Activated naive CD8-positive, alpha-beta T cell treated with anti-CD3 and anti-CD28 coated beads for 36 hours (primary cell): ENCODE data around the gene SPRED2. TPM values are rescaled to one million over a fixed set of nuclear protein-coding genes. Genes with fewer than 3 reads are reported as not detected.

Source experiments
- DNase-seq: peaks from one replicate; pipeline ENCODE4 v3.0.0; 2021
- H3K27ac Mint-ChIP-seq: one replicate; pipeline ENCODE4 v1.8.0; 2022; ENCODE audit warnings: mild to moderate bottlenecking, moderate library complexity, mixed read lengths
- H3K27me3 Mint-ChIP-seq: one replicate; pipeline ENCODE4 v1.8.0; 2022; ENCODE audit warnings: mild to moderate bottlenecking, mixed read lengths
- H3K36me3 Mint-ChIP-seq: one replicate; pipeline ENCODE4 v1.8.0; 2021; ENCODE audit warnings: mild to moderate bottlenecking, mixed read lengths
- H3K4me1 Mint-ChIP-seq: one replicate; pipeline ENCODE4 v1.8.0; 2021; ENCODE audit warnings: mixed read lengths
- H3K4me3 Mint-ChIP-seq: one replicate; pipeline ENCODE4 v1.8.0; 2022; ENCODE audit warnings: mild to moderate bottlenecking, moderate library complexity, mixed read lengths
- H3K9me3 Mint-ChIP-seq: one replicate; pipeline ENCODE4 v1.8.0; 2022; ENCODE audit warnings: mixed read lengths
- total RNA-seq, 2 experiments: library from RNA; stranded (reverse); gene quantifications; one replicate each; pipeline ENCODE4 v1.2.3, GENCODE V29; 2021

SPRED2 gene
- total RNA-seq, 2 experiments from 2014 or later = 9.5 to 9.7 TPM

DNA sequence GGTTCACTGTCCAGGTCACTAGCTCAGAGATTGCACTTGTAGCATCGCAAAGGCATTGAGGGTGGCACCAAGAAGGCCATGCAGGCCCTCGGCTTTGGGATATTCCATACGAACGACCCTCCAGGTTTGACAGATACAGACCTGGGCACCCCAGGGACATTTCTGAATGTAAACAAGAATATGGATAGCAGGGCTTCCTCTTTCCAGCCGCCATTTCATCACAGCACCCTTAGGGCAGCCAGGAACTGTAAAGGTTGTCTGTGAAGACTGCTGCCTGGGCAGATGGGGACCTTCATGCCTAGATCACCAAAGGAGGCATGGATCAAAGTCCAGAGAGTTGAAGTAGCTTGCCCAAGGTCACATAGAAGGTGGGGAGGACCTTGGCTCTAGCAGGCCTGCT is 134.3 kb downstream of the SPRED2 start:
- Mint-ChIP-seq H3K4me1 (peaks cover 44% of the 10 kb centered on the region), H3K9me3 (no peaks in the 10 kb centered on the region), H3K36me3 (peaks cover 2% of the 10 kb centered on the region), H3K4me3 (no peak overlapping the region), H3K27me3 (peaks cover 25% of the 10 kb centered on the region), H3K27ac (no peak overlapping the region)
- no peak for DNase-seq

DNA sequence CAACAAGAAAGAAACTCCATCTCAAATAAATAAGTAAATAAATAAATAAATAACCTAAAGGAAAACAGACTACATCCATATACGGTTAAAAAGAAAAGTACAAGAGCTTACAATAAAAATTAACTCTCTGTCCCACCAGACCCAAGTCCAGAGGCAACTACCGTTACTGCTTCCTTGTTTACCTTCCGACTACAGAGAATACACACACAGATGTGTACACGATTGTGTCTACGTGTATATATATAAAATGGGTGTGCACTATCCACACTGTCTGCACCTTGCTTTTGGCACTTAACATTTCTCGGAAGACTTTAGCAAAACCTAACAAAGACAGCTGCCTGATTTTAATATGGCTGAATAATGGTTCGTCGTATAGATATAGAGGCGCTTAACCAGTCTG is 134.9 kb downstream of the SPRED2 start:
- Mint-ChIP-seq H3K27ac (no peak overlapping the region), H3K4me3 (no peak overlapping the region), H3K9me3 (no peaks in the 10 kb centered on the region), H3K27me3 (peaks cover 20% of the 10 kb centered on the region), H3K36me3 (no peaks in the 10 kb centered on the region), H3K4me1 (peaks cover 39% of the 10 kb centered on the region)
- no peak for DNase-seq

DNA sequence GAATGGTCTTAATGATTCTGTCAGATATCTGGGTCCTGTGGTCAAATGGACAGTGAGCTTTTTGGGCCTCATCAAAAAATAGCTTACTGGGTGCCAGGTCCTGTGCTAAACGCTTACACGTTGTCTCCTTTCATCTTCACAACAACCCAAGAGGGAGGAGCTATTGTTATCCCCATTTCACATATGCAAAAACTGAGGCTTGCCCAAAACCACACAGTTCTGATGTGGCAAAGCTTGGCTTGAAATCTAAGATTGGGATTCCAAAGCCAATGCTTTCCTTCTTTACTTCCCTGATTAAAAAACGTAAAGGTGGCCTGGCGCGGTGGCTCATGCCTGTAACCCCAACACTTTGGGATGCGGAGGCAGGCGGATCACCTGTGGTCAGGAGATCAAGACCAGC is 135.4 kb downstream of the SPRED2 start:
- Mint-ChIP-seq H3K4me3 (no peak overlapping the region), H3K4me1 (peaks cover 33% of the 10 kb centered on the region), H3K27me3 (peaks cover 18% of the 10 kb centered on the region), H3K36me3 (no peaks in the 10 kb centered on the region), H3K27ac (no peak overlapping the region), H3K9me3 (no peaks in the 10 kb centered on the region)
- no peak for DNase-seq

DNA sequence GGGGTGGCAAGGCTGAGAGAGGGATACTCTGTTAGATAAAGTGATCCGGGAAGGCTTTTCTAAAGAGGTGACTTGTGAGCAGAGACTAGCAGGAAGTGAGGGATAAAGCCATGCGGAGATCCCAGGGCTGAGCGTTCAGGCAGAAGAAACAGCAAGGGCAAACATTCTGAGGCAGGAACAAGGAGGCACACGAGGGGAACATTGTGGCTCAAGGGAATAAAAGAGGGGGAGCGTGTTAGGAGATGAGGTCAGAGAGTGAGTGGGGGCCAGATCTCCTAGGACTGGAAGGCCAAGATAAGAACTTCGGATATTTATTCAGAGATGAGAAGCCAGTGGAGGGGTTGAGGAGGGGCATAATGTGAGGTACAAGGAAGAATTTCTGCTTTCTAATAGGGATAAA is 137.7 kb downstream of the SPRED2 start:
- H3K4me3 Mint-ChIP-seq = no peak overlapping the region
- no peaks in the 10 kb centered on the region for H3K36me3 Mint-ChIP-seq
- no peak overlapping the region for H3K27ac Mint-ChIP-seq
- H3K4me1 Mint-ChIP-seq = peaks cover 11% of the 10 kb centered on the region
- H3K9me3 Mint-ChIP-seq = no peaks in the 10 kb centered on the region
- DNase-seq = no peak
- H3K27me3 Mint-ChIP-seq = peaks cover 18% of the 10 kb centered on the region

DNA sequence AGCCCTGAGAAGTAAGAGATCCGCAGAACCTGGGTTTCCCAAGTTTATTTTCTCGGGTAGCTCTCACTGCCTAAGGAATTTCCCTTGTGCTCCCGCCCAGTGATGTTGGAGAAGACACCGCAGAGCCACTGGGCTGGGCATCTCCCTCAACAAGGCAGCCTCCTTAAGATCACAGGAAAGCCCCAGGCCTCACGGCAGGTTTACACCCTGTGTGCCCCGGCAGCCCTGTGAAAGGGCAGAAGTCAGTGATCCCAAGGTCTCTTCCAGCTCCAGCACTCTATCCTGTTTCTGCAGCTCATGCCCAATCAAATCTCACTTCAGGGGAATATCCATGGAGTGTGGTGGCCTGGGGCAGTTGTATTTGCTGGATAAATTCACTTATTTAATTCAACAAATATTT is 138.3 kb downstream of the SPRED2 start:
- H3K27me3 Mint-ChIP-seq = peaks cover 18% of the 10 kb centered on the region
- peaks cover 5% of the 10 kb centered on the region for H3K4me1 Mint-ChIP-seq
- no peaks in the 10 kb centered on the region for H3K36me3 Mint-ChIP-seq
- no peaks in the 10 kb centered on the region for H3K9me3 Mint-ChIP-seq
- no peak overlapping the region for H3K4me3 Mint-ChIP-seq
- H3K27ac Mint-ChIP-seq = no peak overlapping the region
- no peak for DNase-seq

DNA sequence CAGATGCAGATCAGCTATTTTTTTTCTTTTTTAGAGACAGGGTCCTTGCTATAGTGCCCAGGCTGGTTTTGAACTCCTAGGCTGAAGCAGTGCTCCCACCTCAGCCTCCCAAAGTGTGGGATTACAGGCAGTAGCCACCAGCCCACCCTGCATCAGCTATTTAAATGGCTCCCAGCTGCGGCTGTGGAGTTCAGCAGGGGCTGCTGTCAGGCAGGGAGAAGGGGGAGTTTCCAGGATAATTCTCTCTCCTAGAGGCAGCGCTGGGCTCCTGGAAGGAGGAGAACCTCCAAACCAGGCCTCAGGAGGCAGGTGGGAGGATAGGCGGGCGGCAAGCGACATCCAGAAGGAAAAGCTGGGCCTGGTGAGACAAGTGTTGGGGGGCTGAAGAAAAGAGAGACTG is 139.0 kb downstream of the SPRED2 start:
- H3K4me3 Mint-ChIP-seq = no peak overlapping the region
- H3K36me3 Mint-ChIP-seq = no peaks in the 10 kb centered on the region
- peaks cover 2% of the 10 kb centered on the region for H3K4me1 Mint-ChIP-seq
- no peak overlapping the region for H3K27ac Mint-ChIP-seq
- peaks cover 18% of the 10 kb centered on the region for H3K27me3 Mint-ChIP-seq
- no peaks in the 10 kb centered on the region for H3K9me3 Mint-ChIP-seq
- no peak for DNase-seq

DNA sequence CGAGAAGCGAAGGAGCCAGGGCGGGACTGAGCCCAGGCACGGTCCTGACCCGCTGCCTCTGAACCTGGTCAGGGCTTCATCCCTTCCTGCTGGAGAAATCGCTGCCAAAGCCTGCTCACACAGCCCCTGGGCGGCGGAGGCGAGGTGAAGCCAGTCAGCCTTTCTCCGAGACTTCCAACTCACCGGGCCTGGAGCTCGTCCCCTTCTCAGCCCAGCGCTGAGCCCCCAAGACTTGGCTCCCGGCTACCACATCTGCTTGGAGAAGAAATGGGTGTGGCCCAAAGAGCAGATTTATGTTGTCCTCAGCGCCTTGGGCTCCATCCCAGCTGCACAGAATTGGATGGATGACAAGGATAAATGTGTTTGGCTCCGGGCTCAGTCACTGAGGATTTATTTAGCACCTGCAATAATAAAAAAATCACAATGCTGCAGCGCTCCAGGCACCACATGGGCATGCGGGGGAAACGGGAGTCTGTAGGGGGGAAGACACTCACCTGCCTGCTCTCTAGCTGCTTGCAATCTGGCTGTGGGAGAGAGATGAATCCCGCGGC is 139.9 kb downstream of the SPRED2 start:
- H3K27ac Mint-ChIP-seq = no peak overlapping the region
- no peaks in the 10 kb centered on the region for H3K9me3 Mint-ChIP-seq
- no peaks in the 10 kb centered on the region for H3K36me3 Mint-ChIP-seq
- peaks cover 18% of the 10 kb centered on the region for H3K27me3 Mint-ChIP-seq
- no peaks in the 10 kb centered on the region for H3K4me1 Mint-ChIP-seq
- DNase-seq = no peak
- H3K4me3 Mint-ChIP-seq = no peak overlapping the region

DNA sequence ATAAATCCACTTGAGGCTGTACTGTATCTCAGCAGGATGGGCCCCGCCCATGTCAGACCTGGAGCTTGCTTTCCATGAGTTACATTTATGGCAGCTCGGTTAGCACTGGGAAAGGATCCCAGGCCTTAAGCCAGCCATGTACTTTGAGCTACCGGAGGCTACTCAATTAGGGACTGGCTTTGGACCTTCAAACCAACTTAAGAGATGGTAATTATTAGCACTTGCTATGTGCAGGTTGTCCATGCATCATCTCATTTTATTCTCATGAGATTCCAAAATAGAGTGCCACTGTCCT is 140.3 kb downstream of the SPRED2 start:
- H3K9me3 Mint-ChIP-seq = no peaks in the 10 kb centered on the region
- H3K27ac Mint-ChIP-seq = no peak overlapping the region
- H3K27me3 Mint-ChIP-seq = peaks cover 18% of the 10 kb centered on the region
- peaks cover under 1% of the 10 kb centered on the region for H3K4me1 Mint-ChIP-seq
- H3K4me3 Mint-ChIP-seq = no peak overlapping the region
- no peak for DNase-seq
- no peaks in the 10 kb centered on the region for H3K36me3 Mint-ChIP-seq

DNA sequence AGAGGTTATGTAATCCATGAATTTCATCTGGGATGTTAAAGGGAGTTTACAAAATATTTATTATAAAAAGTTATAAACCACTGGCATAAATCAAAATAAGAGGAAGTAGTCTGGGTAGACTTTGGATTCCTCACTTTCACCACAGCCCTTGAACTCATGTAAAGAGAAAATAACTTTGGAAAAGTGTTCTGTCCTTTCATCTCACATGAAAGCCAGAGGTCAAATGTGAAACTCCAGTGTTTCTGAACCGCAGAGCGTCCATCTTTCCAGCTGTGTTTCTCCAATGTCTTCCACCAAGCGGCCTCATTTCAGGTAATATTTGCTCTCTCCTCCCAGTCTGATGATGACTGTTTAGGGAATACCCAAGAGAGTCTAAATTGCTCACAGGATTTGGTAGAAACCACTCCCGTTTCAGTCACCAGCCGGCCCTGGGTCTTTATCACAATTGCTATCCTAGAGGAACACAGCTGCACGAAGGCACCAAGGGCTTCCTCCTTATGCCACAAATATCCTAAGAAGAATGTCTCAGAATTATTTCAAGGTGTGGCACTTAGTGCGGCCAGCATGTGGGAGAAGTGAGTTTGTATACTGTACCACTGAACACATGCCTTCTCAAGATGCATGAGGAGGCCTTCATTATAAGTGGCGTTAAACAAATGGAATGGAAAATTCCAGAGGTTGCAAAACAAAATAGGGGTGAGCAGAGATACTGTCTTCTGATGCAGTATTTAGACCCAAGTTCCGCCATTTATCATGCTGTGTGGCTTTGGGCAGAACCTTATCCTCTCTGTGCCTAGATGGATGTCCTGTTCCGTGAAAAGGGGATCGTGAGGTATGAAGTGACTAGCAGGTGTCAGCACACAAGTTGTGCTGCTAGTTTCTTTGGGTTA is 140.9 kb downstream of the SPRED2 start:
- Mint-ChIP-seq H3K36me3 (no peaks in the 10 kb centered on the region), H3K4me3 (no peak overlapping the region), H3K4me1 (peaks cover 3% of the 10 kb centered on the region), H3K27me3 (peaks cover 17% of the 10 kb centered on the region), H3K9me3 (no peaks in the 10 kb centered on the region), H3K27ac (no peak overlapping the region)
- no peak for DNase-seq

DNA sequence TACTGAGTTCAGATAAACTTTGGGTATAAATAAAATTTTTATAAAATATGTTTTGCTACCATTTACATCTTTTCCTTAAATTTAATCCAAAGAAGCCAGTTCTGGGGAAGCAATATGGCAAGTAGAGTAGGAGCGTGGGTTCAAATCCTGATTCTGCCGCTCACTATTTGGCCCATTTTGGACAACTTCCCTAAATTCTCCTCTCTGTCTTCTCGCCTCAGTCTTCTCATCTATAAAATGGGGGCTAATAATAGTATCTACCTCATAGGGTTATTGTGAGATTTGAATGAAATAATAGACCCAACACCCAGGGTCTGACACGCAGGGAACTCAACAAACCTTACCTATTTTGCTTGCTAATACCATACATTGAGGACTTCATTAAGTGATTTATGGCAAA is 145.0 kb downstream of the SPRED2 start:
- Mint-ChIP-seq H3K4me1 (peaks cover 3% of the 10 kb centered on the region), H3K36me3 (no peaks in the 10 kb centered on the region), H3K4me3 (no peak overlapping the region), H3K9me3 (no peaks in the 10 kb centered on the region), H3K27me3 (no peaks in the 10 kb centered on the region), H3K27ac (no peak overlapping the region)
- DNase-seq = no peak

DNA sequence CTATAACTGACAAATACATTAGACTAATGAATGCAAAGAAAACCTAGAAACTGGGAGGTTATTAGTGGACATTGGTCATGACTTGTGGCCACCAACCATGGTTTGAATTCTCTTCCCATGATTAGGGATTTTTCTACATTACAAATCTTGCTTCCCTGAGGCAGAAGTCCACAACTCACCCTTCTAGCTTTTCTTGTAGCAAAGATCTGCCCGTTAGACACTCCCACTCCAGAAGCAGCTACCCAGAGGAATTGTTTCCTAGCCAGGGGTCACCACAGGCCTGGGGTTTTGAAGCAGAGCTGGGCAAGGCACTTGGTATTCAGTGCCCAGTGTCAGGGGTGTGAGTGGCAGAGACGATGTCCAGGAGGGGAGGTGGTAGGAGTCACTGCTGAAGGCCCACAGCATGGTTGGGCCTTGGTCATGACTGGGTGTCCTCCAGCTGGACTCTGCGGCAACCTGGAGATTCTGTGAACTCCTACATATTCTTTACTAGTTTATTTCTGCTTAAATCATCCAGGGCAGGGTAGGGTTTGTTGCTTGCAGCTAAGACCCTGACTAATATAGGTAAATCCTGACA is 149.8 kb downstream of the SPRED2 start:
- Mint-ChIP-seq H3K4me3 (no peak overlapping the region), H3K27me3 (no peaks in the 10 kb centered on the region), H3K27ac (no peak overlapping the region), H3K36me3 (no peaks in the 10 kb centered on the region), H3K9me3 (no peaks in the 10 kb centered on the region), H3K4me1 (peaks cover 16% of the 10 kb centered on the region)
- no peak for DNase-seq

DNA sequence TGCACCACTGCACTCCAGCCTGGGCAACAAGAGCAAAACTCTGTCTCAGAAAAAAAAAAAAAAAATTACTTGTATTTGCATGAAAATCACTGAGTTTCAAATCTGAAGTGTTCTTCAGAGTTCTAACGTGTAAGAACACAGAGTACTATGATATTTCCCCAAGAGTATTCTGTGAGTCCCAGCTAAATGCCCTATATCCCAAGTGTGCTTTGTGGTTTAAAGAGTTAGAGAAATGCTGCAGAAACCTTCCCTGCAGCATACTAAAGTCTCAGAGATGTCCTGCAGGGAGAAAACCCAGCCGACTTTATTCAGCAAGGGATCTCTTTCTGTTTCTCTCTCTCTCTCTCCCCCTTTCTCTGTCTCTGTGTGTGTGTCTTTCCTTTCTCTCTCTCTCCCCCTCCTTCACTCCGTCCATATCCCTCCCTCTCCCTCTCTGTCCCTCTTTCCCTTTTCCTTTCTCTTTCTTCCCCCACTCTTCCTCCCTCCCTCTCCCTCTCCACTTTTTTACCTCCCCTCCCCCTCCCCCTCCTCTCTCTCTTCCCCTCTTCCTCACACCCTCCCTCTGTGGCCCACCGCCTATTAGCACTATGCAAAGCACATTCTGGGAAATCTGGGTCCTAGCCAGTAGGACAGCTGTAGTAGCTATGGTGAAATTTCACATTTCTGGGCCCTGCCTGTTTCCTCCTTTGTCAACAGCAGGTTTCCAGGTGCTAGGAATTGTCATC is 150.6 kb downstream of the SPRED2 start:
- Mint-ChIP-seq H3K36me3 (no peaks in the 10 kb centered on the region), H3K27ac (no peak overlapping the region)
- DNase-seq = no peak

DNA sequence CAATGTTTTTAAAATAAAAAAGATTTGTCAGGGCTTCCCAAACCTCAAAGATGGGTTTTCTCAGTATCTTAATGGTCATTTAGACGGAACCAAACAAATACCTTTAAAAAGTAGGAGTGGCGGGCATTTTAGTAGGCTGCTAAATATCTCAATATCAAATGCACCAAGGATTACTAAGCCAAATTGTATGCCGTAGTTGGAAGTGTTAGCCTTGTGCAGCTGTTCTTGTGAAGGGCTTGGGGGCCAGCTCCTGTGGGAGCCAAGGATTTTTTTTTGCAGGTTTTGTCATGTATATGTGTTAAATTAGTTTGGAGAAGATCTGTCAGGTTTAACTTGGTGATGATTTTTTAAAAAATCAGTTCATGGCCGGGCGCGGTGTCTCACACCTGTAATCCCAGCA is 152.6 kb downstream of the SPRED2 start:
- no peak for DNase-seq
- no peaks in the 10 kb centered on the region for H3K9me3 Mint-ChIP-seq
- H3K4me1 Mint-ChIP-seq = peaks cover 12% of the 10 kb centered on the region
- no peaks in the 10 kb centered on the region for H3K36me3 Mint-ChIP-seq
- no peak overlapping the region for H3K4me3 Mint-ChIP-seq
- no peaks in the 10 kb centered on the region for H3K27me3 Mint-ChIP-seq
- H3K27ac Mint-ChIP-seq = no peak overlapping the region

More for the DNA sequence above, 150.6 kb downstream of the SPRED2 start:
- no peak overlapping the region for H3K4me3 Mint-ChIP-seq
- no peaks in the 10 kb centered on the region for H3K9me3 Mint-ChIP-seq
- H3K4me1 Mint-ChIP-seq = peaks cover 12% of the 10 kb centered on the region
- H3K27me3 Mint-ChIP-seq = no peaks in the 10 kb centered on the region

DNA sequence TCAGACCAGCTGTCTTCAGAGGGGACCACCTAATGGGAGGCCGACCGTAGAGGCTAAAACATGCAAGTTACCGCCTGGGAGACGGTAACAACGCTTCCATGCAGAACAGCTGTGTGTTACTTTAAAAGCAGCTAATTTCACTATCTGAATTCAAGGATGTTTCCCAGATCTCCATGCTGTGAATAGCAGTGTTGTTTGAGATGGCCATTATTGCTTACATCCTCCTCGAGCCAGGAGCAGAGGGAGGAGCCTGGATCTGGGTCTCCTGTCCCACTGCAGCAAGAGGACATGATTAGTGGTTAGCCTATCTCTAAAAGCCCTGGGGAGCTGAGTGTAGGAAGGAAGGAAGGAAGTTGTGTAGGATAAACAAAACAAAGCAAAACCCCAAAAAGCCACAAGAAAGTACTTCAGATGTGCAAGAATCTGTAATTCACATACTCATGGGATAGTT is 153.8 kb downstream of the SPRED2 start:
- Mint-ChIP-seq H3K36me3 (peaks cover under 1% of the 10 kb centered on the region), H3K27ac (no peak overlapping the region), H3K4me1 (peaks cover 12% of the 10 kb centered on the region), H3K9me3 (no peaks in the 10 kb centered on the region), H3K4me3 (no peak overlapping the region), H3K27me3 (no peaks in the 10 kb centered on the region)
- DNase-seq = no peak

DNA sequence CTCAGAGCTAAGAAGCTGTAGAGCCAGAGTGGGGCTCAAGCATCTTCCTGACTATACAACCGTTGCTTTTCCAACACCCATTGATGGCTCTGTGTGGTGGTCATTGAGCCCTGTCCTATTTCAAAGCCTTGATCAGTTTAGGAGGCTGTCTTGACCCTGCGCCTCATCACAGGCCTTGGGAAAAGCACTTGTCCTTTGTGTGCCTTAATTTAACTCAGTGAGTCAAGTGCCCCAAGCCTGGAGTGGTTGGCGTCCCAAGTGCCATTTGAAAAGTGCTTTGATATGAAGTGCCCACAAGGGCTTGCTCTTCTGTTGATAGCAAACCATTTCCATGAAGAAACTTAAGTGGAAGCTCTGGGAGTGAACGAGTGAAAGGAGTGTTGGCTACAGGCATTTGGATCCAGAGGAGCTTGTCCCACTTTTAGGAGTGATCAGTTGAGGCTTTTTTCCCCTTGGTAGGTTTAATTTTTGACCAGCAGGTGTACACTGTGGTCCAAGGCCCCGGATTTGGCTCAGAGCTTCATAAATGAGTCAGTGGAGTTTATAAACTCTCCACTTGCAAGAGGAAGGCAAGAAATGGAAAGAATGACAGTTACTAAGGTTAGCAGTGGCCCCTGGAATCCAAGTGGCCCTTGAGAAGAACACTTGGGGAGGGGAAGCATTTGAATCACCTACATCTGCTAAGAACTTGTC is 154.5 kb downstream of the SPRED2 start:
- Mint-ChIP-seq H3K4me1 (peaks cover 12% of the 10 kb centered on the region), H3K27me3 (no peaks in the 10 kb centered on the region), H3K36me3 (peaks cover 2% of the 10 kb centered on the region), H3K9me3 (no peaks in the 10 kb centered on the region), H3K27ac (no peak overlapping the region), H3K4me3 (no peak overlapping the region)
- no peak for DNase-seq
